ELF-1 (cell line): Measurements from ENCODE around the gene SLC25A21.

Source experiments
- DNase-seq: peaks from one replicate; pipeline ENCODE4 v3.0.0-alpha.2; 2016; ENCODE audit warnings: low read depth, low spot score

Gene SLC25A21

GRCh38 chr14:37143475-37143874 is 28.9 kb downstream of the SLC25A21 start:
- DNase-seq = no peak

- peak; percentile 63 for DNase-seq
Observed at GRCh38 chr14:37142835-37143401, 29.5 kb downstream of the SLC25A21 start.

DNA sequence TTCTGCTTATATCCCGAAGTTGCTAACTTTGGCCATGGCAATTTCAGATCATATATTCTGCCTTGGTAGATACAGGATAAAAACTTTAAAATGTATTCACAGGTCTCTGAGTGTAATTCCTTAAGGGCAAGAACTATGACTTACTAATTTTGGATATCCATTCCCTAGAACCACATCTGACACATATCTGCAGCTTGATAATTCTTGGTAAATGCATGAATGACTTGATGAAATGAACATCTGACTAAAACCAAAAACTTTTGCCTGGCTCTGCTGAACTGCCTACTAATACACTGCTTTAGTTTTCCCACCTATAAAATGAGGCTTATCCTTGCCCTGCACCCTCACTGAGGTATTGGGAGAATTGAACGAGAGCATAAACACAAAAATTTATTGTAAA is 32.2 kb downstream of the SLC25A21 start:
- no peak for DNase-seq

DNA sequence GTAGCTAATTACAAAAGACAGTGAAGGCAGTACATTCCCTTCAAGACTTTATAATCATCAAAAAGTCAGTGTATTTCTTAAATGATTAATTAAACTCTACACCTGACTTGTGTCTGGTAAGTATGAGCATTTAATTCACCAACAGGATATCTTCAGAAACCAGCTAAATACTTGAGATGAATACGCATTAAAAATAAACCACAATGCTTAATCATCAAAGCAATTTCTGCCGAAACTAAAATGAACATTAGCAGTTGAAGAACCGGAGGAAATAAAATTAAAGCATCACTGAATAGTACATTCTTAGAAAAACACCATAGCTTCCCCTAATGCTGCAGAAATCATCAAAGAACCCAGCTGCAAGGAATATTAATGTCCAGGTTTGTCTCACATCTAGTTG is 32.7 kb downstream of the SLC25A21 start:
- DNase-seq = no peak

GRCh38 chr14:37138898-37139297 is 33.5 kb downstream of the SLC25A21 start:
- no peak for DNase-seq

DNA sequence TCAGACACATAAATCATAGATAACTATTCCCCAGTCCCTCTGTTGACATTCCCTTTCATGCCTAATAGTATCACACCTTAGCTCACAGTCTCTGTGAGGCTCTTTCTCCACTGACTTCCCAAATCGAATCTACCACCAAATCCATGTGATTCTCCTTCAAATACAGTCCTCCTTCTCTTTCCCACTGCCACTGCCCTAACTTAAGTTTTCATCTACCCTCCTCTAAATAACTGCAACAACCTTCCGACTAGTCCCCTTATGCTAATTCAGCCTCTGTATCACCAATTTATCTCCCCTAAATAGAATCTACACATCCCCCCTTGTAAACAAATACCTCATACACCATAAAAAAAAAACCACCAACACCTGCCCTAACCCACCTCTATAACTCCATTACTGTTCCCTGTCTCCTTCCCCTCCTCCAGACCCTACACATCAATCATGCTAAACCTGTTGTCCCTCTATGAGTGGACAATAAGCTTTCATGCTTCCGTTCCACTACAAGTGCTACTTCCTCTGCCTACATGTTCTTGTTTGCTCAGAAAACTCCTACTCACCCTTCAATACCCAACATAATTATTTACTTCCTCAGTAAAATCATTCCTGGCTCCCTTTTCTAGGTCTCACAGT is 39.0 kb downstream of the SLC25A21 start:
- no peak for DNase-seq

- no peak for DNase-seq
Observed at GRCh38 chr14:37131205-37131604, 41.2 kb downstream of the SLC25A21 start.

GRCh38 chr14:37129047-37129446 is 43.4 kb downstream of the SLC25A21 start:
- DNase-seq = no peak

DNA sequence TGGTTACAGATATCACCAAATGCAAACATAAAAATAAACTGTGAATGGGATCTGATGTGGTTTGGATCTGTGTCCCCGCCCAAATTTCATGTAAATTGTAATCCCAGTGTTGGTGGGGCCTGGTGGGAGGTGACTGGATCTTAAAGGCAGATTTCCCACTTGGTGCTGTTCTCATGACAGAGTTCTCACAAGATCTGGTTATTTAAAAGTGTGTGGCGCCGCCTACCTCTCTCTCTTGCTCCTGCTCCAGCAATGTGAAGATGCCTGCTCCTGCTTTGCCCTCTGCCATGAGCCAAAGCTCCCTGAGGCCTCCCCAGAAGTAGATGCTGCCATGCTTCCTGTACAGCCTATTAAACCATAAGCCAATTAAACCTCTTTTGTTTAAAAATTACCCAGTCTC is 47.8 kb downstream of the SLC25A21 start:
- peak; percentile 16 for DNase-seq

GRCh38 chr14:37122919-37123639 is 49.3 kb downstream of the SLC25A21 start:
- no peak for DNase-seq

DNA sequence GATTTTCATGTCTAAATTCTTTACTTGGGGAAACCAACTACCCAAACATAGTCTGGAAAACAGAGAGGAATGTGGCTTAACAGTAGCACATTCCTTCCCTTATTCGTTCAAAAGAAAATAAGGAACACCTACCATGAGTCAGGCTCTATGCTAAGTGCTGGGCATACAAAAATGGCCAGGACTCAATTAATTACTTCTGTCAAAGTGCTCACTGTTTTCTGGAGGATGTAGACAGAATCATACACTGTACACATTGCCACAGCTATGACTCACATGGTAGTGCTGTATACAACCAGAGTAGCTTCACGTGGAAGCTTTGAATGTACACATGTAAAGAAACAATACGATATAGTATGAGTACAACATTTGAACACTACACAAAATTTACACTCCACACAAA is 50.1 kb downstream of the SLC25A21 start:
- DNase-seq = no peak

- no peak for DNase-seq
Observed at GRCh38 chr14:37118673-37119366, 53.6 kb downstream of the SLC25A21 start.

GRCh38 chr14:37116933-37117849 is 55.2 kb downstream of the SLC25A21 start:
- DNase-seq = no peak

GRCh38 chr14:37115406-37115805 is 57.0 kb downstream of the SLC25A21 start:
- no peak for DNase-seq

- no peak for DNase-seq
Observed at GRCh38 chr14:37114559-37114958, 57.8 kb downstream of the SLC25A21 start.

- no peak for DNase-seq
Observed at GRCh38 chr14:37114002-37114401, 58.4 kb downstream of the SLC25A21 start.

DNA sequence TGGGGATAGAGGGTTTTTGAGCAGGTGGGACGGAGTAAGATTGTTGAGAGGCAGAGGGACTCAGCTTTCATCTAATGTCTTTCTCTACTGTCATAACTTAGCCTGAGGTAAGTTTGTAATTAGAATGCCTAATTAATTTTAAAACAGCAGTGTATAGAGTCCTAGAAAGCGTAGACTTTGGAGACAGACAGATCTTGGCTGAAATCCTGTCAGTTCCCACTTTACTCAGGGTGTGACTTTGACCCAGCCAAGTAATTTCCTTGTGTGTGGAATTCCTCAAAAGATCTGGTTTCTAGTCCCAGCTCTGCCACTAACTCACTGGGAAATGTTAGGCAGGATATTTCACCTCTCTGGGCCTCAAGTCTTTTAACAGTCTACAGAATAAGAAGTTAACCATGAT is 74.3 kb downstream of the SLC25A21 start:
- DNase-seq = no peak

GRCh38 chr14:37094502-37094901 is 77.9 kb downstream of the SLC25A21 start:
- no peak for DNase-seq

DNA sequence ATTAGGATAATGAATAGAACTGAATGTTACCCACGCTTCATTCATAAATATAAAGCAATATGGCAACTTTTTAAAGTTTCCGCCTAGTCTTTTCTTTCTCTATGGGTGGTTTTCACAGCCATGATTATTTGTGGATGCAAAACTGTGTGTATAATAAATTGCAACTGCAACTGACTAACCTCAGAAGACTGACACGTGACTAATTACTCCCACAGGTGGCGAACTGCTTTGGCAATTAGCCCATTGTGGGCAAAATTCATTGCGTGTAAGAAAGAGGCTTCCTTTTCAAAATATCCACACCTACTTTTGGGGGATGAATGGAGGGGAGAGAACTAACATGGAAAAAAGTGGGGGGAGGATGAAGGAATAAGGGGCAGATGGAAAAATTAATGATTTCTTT is 79.0 kb downstream of the SLC25A21 start:
- DNase-seq = no peak

DNA sequence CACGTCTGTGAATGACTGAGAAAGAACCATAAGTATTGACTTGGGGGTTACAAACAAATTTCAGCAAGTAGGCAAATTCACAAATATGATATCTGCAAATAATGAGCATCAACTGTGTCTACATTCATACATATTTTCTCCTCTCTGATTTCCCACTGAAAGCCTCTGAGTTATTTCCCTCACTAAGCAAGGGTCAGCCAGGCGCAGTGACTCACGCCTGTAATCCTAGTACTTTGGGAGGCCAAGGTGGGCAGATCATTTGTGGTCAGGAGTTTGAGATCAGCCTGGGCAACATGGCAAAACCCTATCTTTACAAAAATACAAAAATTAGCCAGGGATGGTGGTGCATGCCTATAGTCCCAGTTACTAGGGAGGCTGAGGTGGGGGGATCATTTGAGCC is 80.8 kb downstream of the SLC25A21 start:
- no peak for DNase-seq

DNA sequence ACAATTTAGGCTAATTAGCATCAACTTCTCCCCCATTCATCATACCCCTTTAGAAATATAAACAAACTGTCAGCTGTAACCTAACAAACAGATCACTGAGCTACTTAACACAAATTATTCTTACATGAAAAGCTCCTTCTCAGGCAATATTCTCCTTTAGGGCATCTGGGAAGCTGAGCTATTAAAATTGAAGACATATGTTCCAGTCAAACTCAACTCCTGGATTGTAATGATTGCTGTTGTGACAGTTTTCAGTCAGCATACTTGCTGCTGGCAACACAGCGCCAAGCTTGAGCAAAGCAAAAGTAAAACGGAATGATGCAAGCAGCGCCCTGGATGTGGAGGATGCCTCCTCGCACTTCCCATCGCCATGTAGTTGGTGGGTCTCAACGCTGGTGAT is 82.4 kb downstream of the SLC25A21 start:
- DNase-seq = no peak

DNA sequence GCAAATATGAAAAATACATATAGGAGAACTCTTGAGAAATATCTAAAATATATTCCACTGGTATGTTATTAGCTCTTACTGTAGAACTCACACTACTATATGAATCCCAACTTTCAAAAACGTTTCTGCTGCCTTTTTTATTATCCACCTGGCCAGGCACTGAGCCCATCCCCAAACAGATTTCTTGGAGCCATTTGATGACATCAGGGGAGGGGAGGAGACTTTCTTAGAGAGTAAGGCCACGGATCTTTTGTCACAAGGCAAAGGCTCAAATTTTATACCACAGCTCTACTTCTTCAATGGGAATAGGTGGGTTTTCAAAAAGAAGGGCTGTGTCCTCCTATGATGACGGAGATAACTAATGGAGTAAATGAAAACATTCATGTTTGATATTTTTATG is 83.0 kb downstream of the SLC25A21 start:
- DNase-seq = no peak
